ENCODE measurements around the gene ADCY2. TPM values are rescaled to one million over a fixed set of nuclear protein-coding genes. Genes with fewer than 3 reads are reported as not detected.

Gene ADCY2
- total and polyA plus RNA-seq, 9 of the 15 experiments (the other 6 are each of a cell fraction or from before 2014, with no cell fraction given): 0.01 to 0.15 (median 0.03) TPM; not detected in 5

DNA sequence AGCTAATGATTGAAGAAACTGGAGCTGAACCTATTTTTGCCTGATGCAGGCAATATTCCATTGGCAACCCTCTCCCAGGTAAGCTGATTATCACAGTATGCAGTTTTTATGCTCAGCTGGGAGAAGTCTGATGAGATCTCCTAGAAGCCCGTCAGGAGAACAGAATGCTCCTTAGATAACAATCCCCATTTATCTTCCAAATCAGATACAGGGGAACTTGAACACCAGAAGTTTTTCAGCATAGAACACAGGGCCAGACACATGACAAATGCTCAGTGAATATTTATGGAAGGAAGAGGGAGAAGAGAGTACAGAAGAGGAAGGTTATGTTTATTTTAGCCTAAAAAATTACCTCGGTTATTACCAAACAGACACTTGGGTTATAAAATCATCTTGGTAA lies 417.1 kb downstream of the ADCY2 start (continued):
- TF ChIP-seq, protein P1, sequence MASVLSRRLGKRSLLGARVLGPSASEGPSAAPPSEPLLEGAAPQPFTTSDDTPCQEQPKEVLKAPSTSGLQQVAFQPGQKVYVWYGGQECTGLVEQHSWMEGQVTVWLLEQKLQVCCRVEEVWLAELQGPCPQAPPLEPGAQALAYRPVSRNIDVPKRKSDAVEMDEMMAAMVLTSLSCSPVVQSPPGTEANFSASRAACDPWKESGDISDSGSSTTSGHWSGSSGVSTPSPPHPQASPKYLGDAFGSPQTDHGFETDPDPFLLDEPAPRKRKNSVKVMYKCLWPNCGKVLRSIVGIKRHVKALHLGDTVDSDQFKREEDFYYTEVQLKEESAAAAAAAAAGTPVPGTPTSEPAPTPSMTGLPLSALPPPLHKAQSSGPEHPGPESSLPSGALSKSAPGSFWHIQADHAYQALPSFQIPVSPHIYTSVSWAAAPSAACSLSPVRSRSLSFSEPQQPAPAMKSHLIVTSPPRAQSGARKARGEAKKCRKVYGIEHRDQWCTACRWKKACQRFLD (CRISPR knock-in tag; IDR thresholded peaks at IDR 0.05): no peak
- TF ChIP-seq SMAD4 (CRISPR knock-in tag; conservative IDR thresholded peaks at IDR 0.05): no peak

DNA sequence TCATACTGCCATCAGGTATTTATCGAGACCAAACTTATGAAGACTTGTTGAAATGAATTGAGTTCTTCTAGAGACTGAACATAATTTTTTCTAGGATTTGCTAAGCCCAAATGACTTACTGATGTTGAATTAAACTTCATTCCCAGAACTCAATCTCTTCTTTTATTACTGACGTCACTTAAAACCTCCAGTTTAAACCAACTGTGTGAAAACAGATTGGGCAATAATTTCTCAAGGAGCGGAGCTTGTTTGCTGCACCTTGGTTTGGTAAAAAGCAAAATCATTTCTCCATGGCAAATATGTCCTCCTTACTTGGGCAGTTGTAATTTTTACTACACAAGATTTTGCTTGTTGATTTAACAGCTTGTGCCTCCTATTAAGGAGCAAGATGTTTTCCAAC lies 417.6 kb downstream of the ADCY2 start:
- POLR2A ChIA-PET: interaction anchor here (1.0 kb wide), 1 partner anchor 18 kb away, joined by 3 read pairs; no protein-coding TSS in a partner anchor

More for the DNA sequence above, 417.6 kb downstream of the ADCY2 start:
- Histone ChIP-seq H3K9me1 (ENCODE audit: control insufficient read depth, insufficient read depth, low read length) (no peaks in the 10 kb centered on the region), H3K4me1 (replicated peaks in 1 of 2; ENCODE audit: control insufficient read depth in 2 of 2, insufficient read depth in 2 of 2, low read length in 2 of 2) (peaks cover 2 to 4% of the 10 kb centered on the region in 2 experiments; a peak in 1 of 5 replicates), H3K4me3 (no peak overlapping the region), H3K9ac (ENCODE audit: insufficient read depth in 1 of 2, low read depth in 2 of 2, low read length in 2 of 2) (no peak overlapping the region), H3K9me3 (replicated peaks; ENCODE audit: control insufficient read depth, insufficient read depth, low read depth, low read length) (no peaks in the 10 kb centered on the region), H3K36me3 (ENCODE audit: control insufficient read depth, insufficient read depth, low read length) (no peaks in the 10 kb centered on the region), H3K27ac (ENCODE audit: extremely low read depth, low read depth, low read length) (no peak overlapping the region), H4K20me1 (replicated peaks; ENCODE audit: control insufficient read depth, insufficient read depth, low read length) (no peaks in the 10 kb centered on the region), H3K27me3 (ENCODE audit: control insufficient read depth in 2 of 2, insufficient read depth in 2 of 2, low read length in 2 of 2) (peaks cover 11 to 32% of the 10 kb centered on the region in 2 experiments), H3K4me2 (ENCODE audit: insufficient read depth, low read length) (no peak overlapping the region), H3K79me2 (ENCODE audit: control insufficient read depth, insufficient read depth, low read length) (no peaks in the 10 kb centered on the region), H2AFZ (ENCODE audit: low read depth, low read length) (no peak overlapping the region)
- TF ChIP-seq CEBPG (CRISPR knock-in tag; IDR thresholded peaks at IDR 0.05): no peak
- peak in 1 of 2 experiments; percentile 54; a peak in 2 of 4 replicates for TF ChIP-seq CEBPG (tag; conservative IDR thresholded peaks at IDR 0.05 in 1 of 2, IDR thresholded peaks at IDR 0.05 in 1 of 2)
- no peak for TF ChIP-seq MED1 (CRISPR knock-in tag; IDR thresholded peaks at IDR 0.05; ENCODE audit: borderline replicate concordance)
- no TSS peak for BruUV-seq (replicated peaks)
- WGBS (ENCODE audit: insufficient coverage, low coverage, missing lambda C conversion rate): 0% methylated on average over 3 of the region's 3 CpGs
- ATAC-seq: no peak
- in situ Hi-C loops (cut with MboI): no loop called here
- peak; percentile 19 for FAIRE-seq
- intact Hi-C loops (cut with micrococcal nuclease): no loop called here
- CTCF ChIA-PET (ENCODE audit: low intra/inter-chr PET ratio): no interaction called here
- DNase-seq (ENCODE audit: extremely low read depth in 1 of 4, low spot score in 3 of 4): no peak

Measured in K562 (cell line).